A549 (cell line): ENCODE results near the gene ALPG.

Experiments
- BHLHE40 ChIP-seq: IDR thresholded peaks from 2 replicates; pipeline ENCODE4 v1.6.1; 2012; ENCODE audit warnings: low read depth, low read length, inconsistent platforms
- EP300 ChIP-seq, 2 experiments: fragments of >200 bp; sonication (Bioruptor Twin); formaldehyde crosslinking; IDR thresholded peaks; 2 replicates in 1 of 2; 3 replicates in 1 of 2; pipeline ENCODE4 v1.6.1; 2016 to 2017
- JUN ChIP-seq, 2 experiments: fragments of >200 bp; sonication (Bioruptor Twin); formaldehyde crosslinking; IDR thresholded peaks; 2 replicates in 1 of 2; 3 replicates in 1 of 2; pipeline ENCODE4 v1.6.1; 2016 to 2017
- KDM1A ChIP-seq: fragments of 200-600 bp; sonication (generic); IDR thresholded peaks from 2 replicates; pipeline ENCODE4 v1.6.1; 2016; ENCODE audit warnings: low read depth, mild to moderate bottlenecking
- MAX ChIP-seq: IDR thresholded peaks from 2 replicates; pipeline ENCODE4 v1.6.1; 2012
- POLR2A ChIP-seq: IDR thresholded peaks from 2 replicates; pipeline ENCODE4 v1.6.1; 2012; ENCODE audit warnings: mild to moderate bottlenecking, low read length
- RFX5 ChIP-seq: fragments of 450-650 bp; IDR thresholded peaks from 2 replicates; pipeline ENCODE4 v1.7.1; 2014; ENCODE audit warnings: antibody characterized with exemption, mild to moderate bottlenecking, moderate library complexity
- TP53 ChIP-seq: fragments of 250-450 bp; sonication (Bioruptor Pico); IDR thresholded peaks from 2 replicates; pipeline ENCODE4 v1.5.0; 2021; ENCODE audit warnings: mild to moderate bottlenecking, moderate library complexity
- TF ChIP-seq, protein P1 (sequence below): fragments of >200 bp; sonication (Bioruptor Twin); formaldehyde crosslinking; IDR thresholded peaks from 3 replicates; pipeline ENCODE4 v1.5.1; 2016
- TF ChIP-seq, protein P2 (sequence below): fragments of 450-650 bp; IDR thresholded peaks from 2 replicates; pipeline ENCODE4 v1.6.1; 2014; ENCODE audit warnings: antibody characterized with exemption
- TF ChIP-seq, protein P3 (sequence below): fragments of 250-450 bp; sonication (Bioruptor Pico); IDR thresholded peaks from 2 replicates; pipeline ENCODE4 v1.5.0; 2021; ENCODE audit warnings: mild to moderate bottlenecking, moderate library complexity, borderline replicate concordance

DNA sequence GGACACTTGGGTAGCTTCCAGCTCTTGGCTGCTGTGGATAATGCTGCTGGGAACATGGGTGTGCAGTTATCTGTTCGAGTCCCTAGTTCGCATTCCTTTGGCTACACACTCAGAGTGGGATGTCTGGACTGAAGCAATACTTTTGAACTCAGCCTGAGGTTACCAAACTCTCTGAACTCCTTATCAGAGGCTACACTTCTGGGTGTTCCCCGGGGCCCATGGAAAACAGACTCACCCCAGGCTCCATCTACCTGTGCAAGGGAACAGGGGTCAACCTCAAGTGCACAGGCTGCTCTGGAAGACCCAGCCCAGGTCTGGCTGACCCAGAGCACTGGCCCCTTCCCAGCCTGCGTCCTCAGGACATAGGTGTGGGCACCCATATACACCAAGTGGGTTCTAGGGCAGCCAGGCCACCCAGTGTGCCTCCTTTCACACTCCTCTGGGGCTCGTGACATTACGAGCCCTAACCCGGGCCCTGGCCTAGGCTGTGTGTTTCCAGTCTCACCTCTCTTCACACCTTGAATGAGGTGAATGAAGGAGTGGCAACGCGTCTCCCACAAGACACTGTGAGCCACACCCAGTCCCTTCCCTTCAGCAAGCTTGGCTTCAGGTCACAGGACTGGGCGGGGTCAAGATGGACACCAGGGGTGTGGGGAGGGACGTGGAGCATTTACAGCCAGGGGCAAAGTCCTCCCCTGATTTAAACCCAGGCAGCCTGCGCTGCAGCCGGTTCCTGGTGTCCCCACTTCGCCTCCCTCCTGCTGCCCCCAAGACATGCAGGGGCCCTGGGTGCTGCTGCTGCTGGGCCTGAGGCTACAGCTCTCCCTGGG, 49.0 kb downstream of the ALPG start, which contains the start of gene ALPI:
- TF ChIP-seq MAX (no peak), POLR2A (no peak), EP300 (IDR thresholded peaks at IDR 0.05) (no peak), KDM1A (no peak), BHLHE40 (no peak), TP53 (CRISPR knock-in tag) (no peak), RFX5 (no peak), JUN (IDR thresholded peaks at IDR 0.05) (no peak)
- TF ChIP-seq, protein P1, sequence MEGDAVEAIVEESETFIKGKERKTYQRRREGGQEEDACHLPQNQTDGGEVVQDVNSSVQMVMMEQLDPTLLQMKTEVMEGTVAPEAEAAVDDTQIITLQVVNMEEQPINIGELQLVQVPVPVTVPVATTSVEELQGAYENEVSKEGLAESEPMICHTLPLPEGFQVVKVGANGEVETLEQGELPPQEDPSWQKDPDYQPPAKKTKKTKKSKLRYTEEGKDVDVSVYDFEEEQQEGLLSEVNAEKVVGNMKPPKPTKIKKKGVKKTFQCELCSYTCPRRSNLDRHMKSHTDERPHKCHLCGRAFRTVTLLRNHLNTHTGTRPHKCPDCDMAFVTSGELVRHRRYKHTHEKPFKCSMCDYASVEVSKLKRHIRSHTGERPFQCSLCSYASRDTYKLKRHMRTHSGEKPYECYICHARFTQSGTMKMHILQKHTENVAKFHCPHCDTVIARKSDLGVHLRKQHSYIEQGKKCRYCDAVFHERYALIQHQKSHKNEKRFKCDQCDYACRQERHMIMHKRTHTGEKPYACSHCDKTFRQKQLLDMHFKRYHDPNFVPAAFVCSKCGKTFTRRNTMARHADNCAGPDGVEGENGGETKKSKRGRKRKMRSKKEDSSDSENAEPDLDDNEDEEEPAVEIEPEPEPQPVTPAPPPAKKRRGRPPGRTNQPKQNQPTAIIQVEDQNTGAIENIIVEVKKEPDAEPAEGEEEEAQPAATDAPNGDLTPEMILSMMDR: no peak
- TF ChIP-seq, protein P2, sequence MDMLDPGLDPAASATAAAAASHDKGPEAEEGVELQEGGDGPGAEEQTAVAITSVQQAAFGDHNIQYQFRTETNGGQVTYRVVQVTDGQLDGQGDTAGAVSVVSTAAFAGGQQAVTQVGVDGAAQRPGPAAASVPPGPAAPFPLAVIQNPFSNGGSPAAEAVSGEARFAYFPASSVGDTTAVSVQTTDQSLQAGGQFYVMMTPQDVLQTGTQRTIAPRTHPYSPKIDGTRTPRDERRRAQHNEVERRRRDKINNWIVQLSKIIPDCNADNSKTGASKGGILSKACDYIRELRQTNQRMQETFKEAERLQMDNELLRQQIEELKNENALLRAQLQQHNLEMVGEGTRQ: no peak
- TF ChIP-seq, protein P3, sequence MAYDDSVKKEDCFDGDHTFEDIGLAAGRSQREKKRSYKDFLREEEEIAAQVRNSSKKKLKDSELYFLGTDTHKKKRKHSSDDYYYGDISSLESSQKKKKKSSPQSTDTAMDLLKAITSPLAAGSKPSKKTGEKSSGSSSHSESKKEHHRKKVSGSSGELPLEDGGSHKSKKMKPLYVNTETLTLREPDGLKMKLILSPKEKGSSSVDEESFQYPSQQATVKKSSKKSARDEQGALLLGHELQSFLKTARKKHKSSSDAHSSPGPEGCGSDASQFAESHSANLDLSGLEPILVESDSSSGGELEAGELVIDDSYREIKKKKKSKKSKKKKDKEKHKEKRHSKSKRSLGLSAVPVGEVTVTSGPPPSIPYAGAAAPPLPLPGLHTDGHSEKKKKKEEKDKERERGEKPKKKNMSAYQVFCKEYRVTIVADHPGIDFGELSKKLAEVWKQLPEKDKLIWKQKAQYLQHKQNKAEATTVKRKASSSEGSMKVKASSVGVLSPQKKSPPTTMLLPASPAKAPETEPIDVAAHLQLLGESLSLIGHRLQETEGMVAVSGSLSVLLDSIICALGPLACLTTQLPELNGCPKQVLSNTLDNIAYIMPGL (CRISPR knock-in tag): no peak
